Activated CD4-positive, alpha-beta memory T cell treated with anti-CD3 and anti-CD28 coated beads for 36 hours (primary cell): ENCODE measurements around the gene PALLD. TPM values are rescaled to one million over a fixed set of nuclear protein-coding genes. Genes with fewer than 3 reads are reported as not detected.

Experiments
- CTCF ChIA-PET: fragments of 350-600 bp; sonication (Branson Sonifier 250); formaldehyde crosslinking; loops from one replicate; lab custom pipeline; 2021; ENCODE audit warnings: antibody characterized with exemption, inconsistent platforms; lab: Charles Lee
- POLR2A ChIA-PET: fragments of 350-600 bp; sonication (Branson Sonifier 250); formaldehyde crosslinking; loops from one replicate; lab custom pipeline; 2021; ENCODE audit warnings: antibody characterized with exemption; lab: Charles Lee
- DNase-seq: peaks from one replicate; pipeline ENCODE4 v3.0.0-alpha.2; 2020
- H3K27ac Mint-ChIP-seq: one replicate; pipeline ENCODE4 v1.8.0; 2021; ENCODE audit warnings: mixed read lengths
- H3K27me3 Mint-ChIP-seq: one replicate; pipeline ENCODE4 v1.8.0; 2021; ENCODE audit warnings: mixed read lengths
- H3K36me3 Mint-ChIP-seq: one replicate; pipeline ENCODE4 v1.8.0; 2021; ENCODE audit warnings: mixed read lengths
- H3K4me1 Mint-ChIP-seq: one replicate; pipeline ENCODE4 v1.8.0; 2021; ENCODE audit warnings: low read depth, mixed read lengths
- H3K4me3 Mint-ChIP-seq: one replicate; pipeline ENCODE4 v1.8.0; 2021; ENCODE audit warnings: mild to moderate bottlenecking, mixed read lengths
- H3K9me3 Mint-ChIP-seq: one replicate; pipeline ENCODE4 v1.8.0; 2021; ENCODE audit warnings: mixed read lengths
- intact Hi-C: fragments of 100-400 bp; cut with micrococcal nuclease; formaldehyde crosslinking; loops from one replicate; pipeline ENCODE4 v1.15.1; 2023
- total RNA-seq, 2 experiments: library from RNA; stranded (reverse); gene quantifications; one replicate each; pipeline ENCODE4 v1.2.3, GENCODE V29; 2021

Gene PALLD
- total RNA-seq, 2 experiments from 2014 or later, result 8.9 to 9.4 TPM

DNA sequence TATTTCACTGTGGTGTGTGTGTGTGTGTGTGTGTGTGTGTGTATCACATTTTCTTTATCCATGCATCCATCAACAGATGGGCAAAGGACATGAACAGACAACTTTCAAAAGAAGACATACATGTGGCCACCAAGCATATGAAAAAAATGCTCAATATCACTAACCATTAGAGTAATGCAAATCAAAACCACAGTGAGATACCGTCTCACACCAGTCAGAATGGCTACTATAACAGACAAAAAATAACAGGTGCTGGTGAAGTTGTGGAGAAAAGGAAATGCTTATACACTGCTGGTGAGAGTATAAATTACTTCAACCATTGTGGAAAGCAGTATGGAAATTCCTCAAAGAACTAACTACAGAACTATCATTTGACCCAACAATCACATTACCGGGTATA, 83.4 kb downstream of the PALLD start:
- DNase-seq, result no peak
- Mint-ChIP-seq H3K9me3 (peaks cover 4% of the 10 kb centered on the region), H3K4me3 (no peak overlapping the region), H3K27me3 (peaks cover 5% of the 10 kb centered on the region), H3K27ac (no peak overlapping the region), H3K4me1 (peaks cover 1% of the 10 kb centered on the region), H3K36me3 (no peaks in the 10 kb centered on the region)
- CTCF ChIA-PET, result no interaction called here
- POLR2A ChIA-PET, result no interaction called here
- intact Hi-C loops, result no loop called here

GRCh38 chr4:168584321-168584771, 87.5 kb downstream of the PALLD start:
- Mint-ChIP-seq H3K27ac (no peak overlapping the region), H3K9me3 (peaks cover 4% of the 10 kb centered on the region), H3K36me3 (no peaks in the 10 kb centered on the region), H3K4me1 (peaks cover 1% of the 10 kb centered on the region), H3K27me3 (peaks cover 12% of the 10 kb centered on the region), H3K4me3 (no peak overlapping the region)
- CTCF ChIA-PET, result no interaction called here
- intact Hi-C loops, result no loop called here
- DNase-seq, result no peak
- POLR2A ChIA-PET, result no interaction called here

DNA sequence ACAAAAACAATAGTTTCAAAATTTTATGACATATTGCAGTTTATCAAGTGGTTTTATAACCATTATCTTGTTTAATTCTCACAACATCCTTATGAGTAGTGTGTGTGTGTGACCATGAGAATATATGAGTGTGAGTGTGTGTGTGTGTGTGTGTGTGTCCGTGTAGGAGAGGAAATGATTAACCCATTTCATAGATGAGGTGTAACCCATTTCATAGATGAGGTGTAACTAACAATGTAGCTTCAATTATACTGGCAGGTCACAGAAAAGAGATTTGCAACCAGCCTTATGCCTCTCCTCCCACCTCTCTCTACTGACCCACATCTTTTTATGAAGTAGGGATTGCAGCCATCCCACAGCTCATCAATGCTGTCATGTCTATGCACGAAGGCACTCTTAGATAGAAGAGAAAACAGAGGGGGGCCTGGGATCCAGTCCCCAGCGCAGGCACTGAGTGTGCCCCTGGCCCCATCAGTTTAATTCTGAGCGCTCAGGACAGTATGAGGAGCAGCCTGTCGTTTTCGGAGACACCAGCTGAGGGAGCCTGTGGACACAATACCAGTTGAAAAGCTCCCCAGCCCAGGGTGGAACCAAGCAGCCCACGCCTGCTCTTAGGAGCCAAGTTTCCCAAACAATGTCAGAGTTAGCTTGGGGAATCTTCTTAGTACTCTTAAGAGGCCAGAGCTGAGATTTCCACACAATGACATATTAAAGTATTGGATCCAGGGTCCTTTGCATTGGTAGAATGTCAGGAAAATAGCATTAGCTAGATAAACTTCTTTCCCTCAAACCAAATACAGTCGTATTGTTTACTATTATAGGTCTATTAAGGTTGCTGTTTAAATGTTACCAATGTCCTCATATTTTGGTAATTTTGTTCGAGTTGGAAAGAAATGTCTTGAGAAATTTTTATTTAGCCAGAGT, 88.6 kb downstream of the PALLD start:
- CTCF ChIA-PET, result interaction anchor here (0.7 to 1.2 kb wide), 6 partner anchors 70 to 338 kb away, joined by 3 to 8 read pairs (median 4); no protein-coding TSS in a partner anchor
- POLR2A ChIA-PET, result no interaction called here
- H3K4me3 Mint-ChIP-seq, result no peak overlapping the region
- H3K4me1 Mint-ChIP-seq, result peaks cover 1% of the 10 kb centered on the region
- intact Hi-C loops, result loop anchor here (5.0 kb wide), 1 partner anchor 332 kb away; no protein-coding TSS in a partner anchor
- H3K9me3 Mint-ChIP-seq, result peaks cover 4% of the 10 kb centered on the region
- no peak overlapping the region for H3K27ac Mint-ChIP-seq
- H3K36me3 Mint-ChIP-seq, result no peaks in the 10 kb centered on the region
- H3K27me3 Mint-ChIP-seq, result peaks cover 12% of the 10 kb centered on the region
- peak; percentile 43 for DNase-seq

GRCh38 chr4:168586926-168587325, 90.1 kb downstream of the PALLD start:
- H3K4me1 Mint-ChIP-seq, result peaks cover 1% of the 10 kb centered on the region
- CTCF ChIA-PET, result interaction anchor here (0.6 kb wide), 1 partner anchor 245 kb away, joined by 3 read pairs; no protein-coding TSS in a partner anchor

GRCh38 chr4:168587411-168588125, 90.7 kb downstream of the PALLD start:
- Mint-ChIP-seq H3K27me3 (peaks cover 14% of the 10 kb centered on the region), H3K4me3 (no peak overlapping the region), H3K9me3 (no peaks in the 10 kb centered on the region), H3K36me3 (no peaks in the 10 kb centered on the region), H3K27ac (no peak overlapping the region), H3K4me1 (peaks cover 1% of the 10 kb centered on the region)
- POLR2A ChIA-PET, result no interaction called here
- CTCF ChIA-PET, result no interaction called here
- no peak for DNase-seq
- intact Hi-C loops, result loop anchor here (5.0 kb wide), 1 partner anchor 330 kb away; no protein-coding TSS in a partner anchor

More at GRCh38 chr4:168586926-168587325, 90.1 kb downstream of the PALLD start:
- Mint-ChIP-seq H3K36me3 (no peaks in the 10 kb centered on the region), H3K4me3 (no peak overlapping the region), H3K9me3 (no peaks in the 10 kb centered on the region), H3K27ac (no peak overlapping the region), H3K27me3 (peaks cover 14% of the 10 kb centered on the region)
- POLR2A ChIA-PET, result no interaction called here
- intact Hi-C loops, result loop anchor here (5.0 kb wide), 1 partner anchor 330 kb away; no protein-coding TSS in a partner anchor
- DNase-seq, result no peak

GRCh38 chr4:168588916-168589531, 92.2 kb downstream of the PALLD start:
- CTCF ChIA-PET, result no interaction called here
- POLR2A ChIA-PET, result no interaction called here
- Mint-ChIP-seq H3K27ac (no peak overlapping the region), H3K4me3 (no peak overlapping the region), H3K9me3 (no peaks in the 10 kb centered on the region), H3K36me3 (no peaks in the 10 kb centered on the region), H3K4me1 (peaks cover 1% of the 10 kb centered on the region), H3K27me3 (peaks cover 10% of the 10 kb centered on the region)
- DNase-seq, result no peak
- intact Hi-C loops, result loop anchor here (5.0 kb wide), 1 partner anchor 328 kb away; no protein-coding TSS in a partner anchor

GRCh38 chr4:168592676-168593075, 95.8 kb downstream of the PALLD start:
- Mint-ChIP-seq H3K27me3 (peaks cover 4% of the 10 kb centered on the region), H3K4me3 (no peak overlapping the region), H3K36me3 (no peaks in the 10 kb centered on the region), H3K4me1 (no peaks in the 10 kb centered on the region), H3K27ac (no peak overlapping the region), H3K9me3 (no peaks in the 10 kb centered on the region)
- DNase-seq, result no peak
- intact Hi-C loops, result no loop called here
- CTCF ChIA-PET, result no interaction called here
- POLR2A ChIA-PET, result no interaction called here

DNA sequence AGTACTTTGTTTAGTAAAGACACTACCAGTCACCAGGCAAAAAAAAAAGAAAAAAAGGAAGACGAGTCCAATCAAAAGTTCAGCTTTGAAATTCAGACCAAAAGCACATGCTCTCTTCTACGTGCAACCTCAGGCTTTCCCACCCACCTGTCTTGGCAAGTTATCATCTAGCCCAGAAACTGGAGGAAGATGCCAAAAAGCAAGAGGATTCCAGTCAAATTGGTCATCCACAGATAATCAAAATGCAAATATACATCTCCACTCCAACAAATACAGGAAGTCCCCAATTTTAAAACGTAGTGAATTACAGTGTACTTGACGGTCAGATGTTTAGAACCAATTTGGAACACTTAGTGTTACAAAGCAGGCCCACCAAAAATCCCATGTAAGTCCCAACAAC, 96.5 kb downstream of the PALLD start:
- POLR2A ChIA-PET, result no interaction called here
- no peaks in the 10 kb centered on the region for H3K4me1 Mint-ChIP-seq
- no peak overlapping the region for H3K27ac Mint-ChIP-seq

DNA sequence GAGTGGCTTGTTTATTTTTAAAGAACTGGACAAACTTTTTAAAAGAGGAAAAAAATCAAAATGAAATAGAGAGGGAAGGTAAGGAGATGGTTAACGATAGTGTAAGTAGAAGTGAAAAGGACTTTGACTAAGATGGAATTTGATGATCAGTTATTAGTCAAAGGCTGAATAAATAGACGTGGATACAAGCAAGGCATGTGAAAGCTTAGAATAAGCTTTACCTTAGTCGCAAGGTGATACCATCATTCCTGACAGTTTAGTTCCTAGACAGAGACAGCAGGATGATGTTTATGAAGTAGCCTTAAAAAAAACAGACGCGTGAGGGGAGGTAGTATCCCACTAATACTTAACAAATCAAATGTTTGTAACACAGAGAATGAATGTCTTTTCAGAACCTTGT, 97.3 kb downstream of the PALLD start:
- intact Hi-C loops, result no loop called here
- peaks cover 5% of the 10 kb centered on the region for H3K27me3 Mint-ChIP-seq
- DNase-seq, result no peak
- ChIA-PET CTCF (no interaction called here), POLR2A (no interaction called here)
- H3K4me3 Mint-ChIP-seq, result no peak overlapping the region
- H3K4me1 Mint-ChIP-seq, result no peaks in the 10 kb centered on the region
- no peak overlapping the region for H3K27ac Mint-ChIP-seq
- no peaks in the 10 kb centered on the region for H3K36me3 Mint-ChIP-seq
- no peaks in the 10 kb centered on the region for H3K9me3 Mint-ChIP-seq

More for the DNA sequence above, 96.5 kb downstream of the PALLD start:
- intact Hi-C loops, result no loop called here
- Mint-ChIP-seq H3K36me3 (no peaks in the 10 kb centered on the region), H3K4me3 (no peak overlapping the region), H3K27me3 (peaks cover 5% of the 10 kb centered on the region), H3K9me3 (no peaks in the 10 kb centered on the region)
- DNase-seq, result no peak
- CTCF ChIA-PET, result no interaction called here

GRCh38 chr4:168598191-168598590, 101.3 kb downstream of the PALLD start:
- Mint-ChIP-seq H3K4me1 (no peaks in the 10 kb centered on the region), H3K4me3 (no peak overlapping the region), H3K9me3 (no peaks in the 10 kb centered on the region), H3K27me3 (peaks cover 2% of the 10 kb centered on the region), H3K27ac (no peak overlapping the region), H3K36me3 (no peaks in the 10 kb centered on the region)
- intact Hi-C loops, result no loop called here
- DNase-seq, result no peak
- CTCF ChIA-PET, result no interaction called here
- POLR2A ChIA-PET, result interaction anchor here (0.6 kb wide), 1 partner anchor 8 kb away, joined by 4 read pairs; no protein-coding TSS in a partner anchor

DNA sequence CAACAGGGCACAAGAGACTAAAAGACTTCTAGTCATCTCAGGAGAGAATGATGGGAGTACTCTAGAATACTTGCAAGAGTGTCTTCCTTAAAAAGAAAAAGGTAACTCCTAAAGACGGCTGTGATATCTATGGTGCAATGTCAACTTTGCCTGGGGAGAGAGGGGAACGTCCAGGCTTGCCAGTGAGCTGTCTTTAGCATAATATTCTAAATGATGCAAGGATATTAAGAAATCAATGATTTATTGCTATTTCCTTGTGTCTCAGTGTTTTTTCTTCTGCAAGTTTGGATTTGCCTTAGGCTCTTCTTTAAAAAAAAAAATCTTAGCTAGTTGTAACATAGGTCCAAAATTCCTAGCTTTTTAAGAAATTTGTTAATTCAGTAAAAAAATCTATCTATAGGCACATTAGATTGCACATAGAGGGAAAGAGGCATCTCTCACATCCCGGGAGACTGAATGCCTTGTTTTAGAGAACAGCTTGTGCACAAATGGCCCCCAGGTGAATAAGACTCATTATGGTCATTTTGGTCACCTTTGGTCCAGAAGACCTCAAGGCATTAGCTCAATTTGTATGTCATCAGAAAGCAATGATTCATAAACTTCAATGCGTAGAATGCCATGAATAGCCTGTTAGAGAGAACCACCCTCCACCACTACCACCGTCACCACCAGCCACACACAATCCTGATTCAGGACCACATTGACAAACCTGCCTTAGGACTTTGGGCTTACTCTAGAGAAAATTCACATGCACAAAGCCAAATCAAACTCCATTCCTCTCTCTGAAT, 104.1 kb downstream of the PALLD start:
- H3K4me3 Mint-ChIP-seq, result no peak overlapping the region
- CTCF ChIA-PET, result no interaction called here
- H3K27ac Mint-ChIP-seq, result no peak overlapping the region

More for the DNA sequence above, 104.1 kb downstream of the PALLD start:
- POLR2A ChIA-PET, result no interaction called here
- no peak for DNase-seq
- H3K9me3 Mint-ChIP-seq, result no peaks in the 10 kb centered on the region
- intact Hi-C loops, result no loop called here
- H3K36me3 Mint-ChIP-seq, result no peaks in the 10 kb centered on the region
- no peaks in the 10 kb centered on the region for H3K4me1 Mint-ChIP-seq
- H3K27me3 Mint-ChIP-seq, result peaks cover 2% of the 10 kb centered on the region
